KBM-7 (cell line): ENCODE measurements around the gene PLD1.
"Not testable (repeated sequence)": the region's sequence is repeated elsewhere in the genome, so short reads cannot be mapped to it uniquely, and the experiment has no call there.

Source experiments
- DNase-seq: peaks from one replicate; pipeline ENCODE4 v3.0.0-alpha.2; 2015
- in situ Hi-C: fragments of 300-500 bp; cut with MboI; formaldehyde crosslinking; loops from 2 replicates; pipeline ENCODE4 v1.14.3; 2020; ENCODE audit warnings: low sequenced_read_pairs, low pct_unique_long_range_greater_than_20kb, mixed read lengths

The PLD1 gene

DNA sequence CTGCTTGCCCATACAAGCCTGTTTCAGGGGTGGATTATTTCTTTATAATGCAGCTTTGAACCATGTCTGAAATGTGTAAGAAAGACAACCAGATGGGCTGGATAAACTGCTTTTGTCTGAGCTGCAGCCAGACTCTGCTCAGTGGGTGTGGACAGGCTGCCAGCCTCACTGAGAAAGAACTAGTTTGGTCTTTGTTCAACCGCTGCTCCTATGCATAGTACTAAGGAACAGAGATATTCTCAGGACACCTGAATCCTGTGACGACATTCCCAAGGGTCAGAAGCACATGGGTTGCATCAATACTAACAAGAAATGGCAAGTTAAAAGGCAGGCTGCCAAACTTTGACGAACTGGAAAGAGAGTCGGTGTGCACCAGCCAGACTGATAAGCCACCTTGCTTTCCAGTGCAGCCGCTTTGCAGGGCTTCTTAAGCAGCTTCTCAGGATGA is 57.2 kb downstream of the PLD1 start:
- DNase-seq, result no peak
- in situ Hi-C loops, result no loop called here

DNA sequence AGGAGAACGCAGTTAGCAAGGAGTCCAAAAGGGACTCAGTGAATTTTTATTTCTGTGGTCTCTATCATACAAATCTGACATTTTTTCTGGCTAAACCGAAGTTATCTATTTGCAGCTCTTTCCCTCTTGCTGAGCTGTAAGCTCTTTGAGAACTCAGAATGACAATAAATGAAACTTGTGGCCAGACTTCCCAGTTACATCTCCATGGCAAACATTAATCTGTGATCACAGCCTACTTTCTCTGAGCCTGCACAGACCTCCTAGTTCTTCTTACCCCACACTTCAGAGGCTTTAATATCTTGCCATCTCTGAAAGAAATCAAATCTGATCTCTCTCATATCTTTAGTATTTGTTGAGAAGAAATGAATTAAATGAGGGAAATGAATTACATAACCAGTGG is 58.0 kb downstream of the PLD1 start:
- DNase-seq, result no peak
- in situ Hi-C loops, result no loop called here

DNA sequence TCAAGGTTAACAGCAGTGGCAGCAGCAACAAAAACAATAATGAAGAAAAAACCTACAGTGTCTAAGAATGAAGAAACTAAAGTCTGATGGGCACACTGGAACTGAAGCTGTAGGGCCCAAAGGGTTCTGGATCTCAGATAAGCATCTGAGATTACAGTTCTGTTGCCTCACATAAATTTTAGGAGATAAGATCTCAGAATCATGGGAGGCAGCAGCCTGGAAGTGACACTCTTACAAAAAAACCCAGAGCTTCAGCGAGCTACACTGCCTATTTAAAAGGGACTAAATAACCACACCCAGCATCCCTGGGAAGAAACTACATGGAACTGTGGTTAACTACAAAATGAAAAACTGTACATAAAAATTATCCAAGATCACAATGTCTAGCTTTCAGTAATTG is 61.2 kb downstream of the PLD1 start:
- DNase-seq, result no peak
- in situ Hi-C loops, result no loop called here

DNA sequence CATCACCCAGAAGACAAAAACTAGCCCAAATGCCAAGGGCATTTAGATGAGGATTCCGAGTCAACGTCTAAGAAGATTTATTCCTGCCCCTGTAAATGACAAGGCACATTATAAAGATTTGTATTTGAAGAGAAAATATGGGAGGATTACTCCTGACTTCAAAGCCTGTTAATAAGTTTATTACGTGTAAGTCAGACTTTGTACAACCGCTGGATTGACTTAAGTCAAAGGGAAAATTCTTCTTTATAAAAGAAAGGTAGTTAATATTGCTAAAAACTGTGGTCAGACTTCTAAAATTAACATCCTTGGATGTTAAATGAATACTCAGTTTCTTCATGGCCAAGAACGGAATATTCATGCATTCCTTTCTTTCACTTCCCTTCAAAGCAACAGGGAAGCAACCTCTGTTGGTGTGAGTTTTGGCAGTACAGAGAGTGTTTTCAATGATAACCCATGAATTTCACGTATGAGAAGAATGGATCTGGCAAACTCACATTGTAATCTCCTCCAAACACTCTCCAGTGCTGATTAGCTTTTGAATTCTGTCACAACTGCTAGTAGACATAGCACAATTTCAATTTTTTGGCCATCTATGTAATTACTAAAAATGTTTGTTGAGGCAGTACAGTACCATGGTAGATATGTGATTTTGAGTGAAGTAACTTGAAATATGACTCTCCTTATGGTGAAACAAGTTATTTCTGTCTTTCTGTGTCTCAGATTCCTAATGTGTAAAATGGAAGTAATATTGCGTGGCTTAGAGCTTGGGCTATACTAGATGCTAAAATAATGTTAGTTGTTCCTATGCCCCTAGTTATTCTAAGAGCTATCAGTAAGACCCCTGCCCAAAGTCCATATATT is 62.0 kb downstream of the PLD1 start:
- in situ Hi-C loops, result no loop called here
- no peak for DNase-seq

DNA sequence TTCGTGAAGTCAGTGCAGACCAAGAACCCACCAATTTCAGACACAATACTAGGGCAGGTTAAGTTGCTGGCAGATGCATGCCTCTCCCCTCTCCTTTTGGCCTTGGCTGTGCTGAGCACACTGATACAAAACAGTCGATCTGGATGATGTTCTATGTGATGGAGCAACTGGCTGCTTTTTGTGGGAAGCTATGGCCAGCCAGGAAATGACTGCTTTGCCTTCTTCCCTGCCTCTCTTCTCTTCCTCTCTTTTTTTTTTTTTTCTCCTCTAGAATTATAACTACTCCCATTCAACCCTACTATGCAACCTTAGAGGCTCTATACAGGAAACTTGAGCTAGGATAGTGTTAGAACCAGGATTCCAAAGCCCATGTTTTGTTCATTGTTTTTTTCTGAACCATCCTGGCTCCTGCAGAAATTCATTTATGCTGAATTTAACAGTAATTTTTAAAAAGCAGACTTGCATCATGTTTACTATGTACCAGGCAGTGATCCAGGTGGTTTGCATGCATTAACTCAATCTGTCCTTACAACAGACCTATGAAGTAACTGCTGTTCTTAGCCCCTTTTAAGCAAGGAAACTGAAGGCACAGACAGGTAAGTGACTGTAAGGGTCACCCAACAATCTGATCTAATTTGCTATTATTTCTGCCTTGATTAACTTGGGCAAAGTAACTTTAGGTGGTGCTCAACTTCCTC is 62.9 kb downstream of the PLD1 start:
- in situ Hi-C loops, result no loop called here
- no peak for DNase-seq

DNA sequence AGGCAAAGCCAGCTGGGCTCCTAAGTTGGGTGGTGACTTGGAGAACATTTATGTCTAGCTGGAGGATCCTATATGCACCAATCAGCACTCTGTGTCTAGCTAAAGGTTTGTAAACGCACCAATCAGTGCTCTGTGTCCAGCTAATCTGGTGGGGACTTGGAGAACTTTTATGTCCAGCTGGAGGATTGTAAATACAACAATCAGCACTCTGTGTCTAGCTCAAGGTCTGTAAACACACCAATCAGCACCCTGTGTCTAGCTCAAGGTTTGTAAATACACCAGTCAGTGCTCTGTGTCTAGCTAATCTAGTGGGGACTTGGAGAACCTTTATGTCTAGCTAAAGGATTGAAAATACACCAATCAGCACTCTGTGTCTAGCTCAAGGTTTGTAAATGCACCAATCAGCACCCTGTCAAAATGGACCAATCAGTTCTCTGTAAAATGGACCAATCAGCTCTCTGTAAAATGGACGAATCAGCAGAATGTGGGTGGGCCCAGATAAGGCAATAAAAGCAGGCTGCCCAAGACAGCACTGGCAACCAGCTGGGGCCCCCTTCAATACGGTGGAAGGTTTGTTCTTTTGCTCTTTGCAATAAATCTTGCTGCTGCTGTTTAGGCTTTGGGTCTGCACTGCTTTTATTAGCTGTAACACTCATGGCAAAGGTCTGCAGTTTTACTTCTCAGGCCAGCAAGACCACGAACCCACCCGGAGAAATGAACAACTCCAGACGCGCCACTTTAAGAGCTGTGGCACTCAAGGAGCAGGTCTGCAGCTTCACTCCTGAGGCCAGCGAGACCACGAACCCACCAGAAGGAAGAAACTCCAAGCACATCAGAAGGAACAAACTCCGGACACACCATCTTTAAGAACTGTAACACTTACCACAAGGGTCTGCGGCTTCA is 63.7 kb downstream of the PLD1 start:
- in situ Hi-C loops, DNase-seq: not testable (repeated sequence)

DNA sequence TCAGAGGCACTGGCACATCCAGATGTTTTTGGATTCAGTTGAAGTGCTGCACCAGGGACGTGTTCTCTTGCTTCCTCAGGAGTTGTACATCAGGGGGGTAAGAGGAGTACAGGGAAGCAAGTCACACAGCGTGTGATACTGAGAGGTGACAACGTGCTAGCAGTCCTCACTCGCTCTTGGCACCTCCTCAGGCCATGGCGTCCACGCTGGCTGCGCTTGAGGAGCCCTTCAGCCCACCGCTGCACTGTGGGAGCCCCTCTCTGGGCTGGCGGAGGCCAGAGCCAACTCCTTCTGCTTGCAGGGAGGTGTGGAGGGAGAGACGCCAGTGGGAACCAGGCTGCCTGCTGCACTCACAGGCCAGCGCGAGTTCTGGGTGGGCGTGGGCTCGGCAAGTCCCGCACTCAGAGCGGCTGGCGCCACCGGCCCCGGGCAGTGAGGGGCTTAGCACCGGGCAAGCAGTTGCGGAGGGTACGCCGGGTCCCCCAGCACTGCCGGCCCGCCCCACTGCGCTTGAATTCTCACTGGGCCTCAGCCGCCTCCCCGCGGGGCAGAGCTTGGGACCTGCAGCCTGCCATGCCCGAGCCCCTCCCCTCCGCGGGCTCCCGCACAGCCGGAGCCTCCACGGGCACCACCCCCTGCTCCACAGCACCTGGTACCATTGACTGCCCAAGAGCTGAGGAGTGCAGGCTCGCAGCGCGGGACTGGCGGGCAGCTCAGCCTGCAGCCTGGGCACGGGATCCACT is 64.5 kb downstream of the PLD1 start:
- no peak for DNase-seq
- in situ Hi-C loops, result no loop called here

DNA sequence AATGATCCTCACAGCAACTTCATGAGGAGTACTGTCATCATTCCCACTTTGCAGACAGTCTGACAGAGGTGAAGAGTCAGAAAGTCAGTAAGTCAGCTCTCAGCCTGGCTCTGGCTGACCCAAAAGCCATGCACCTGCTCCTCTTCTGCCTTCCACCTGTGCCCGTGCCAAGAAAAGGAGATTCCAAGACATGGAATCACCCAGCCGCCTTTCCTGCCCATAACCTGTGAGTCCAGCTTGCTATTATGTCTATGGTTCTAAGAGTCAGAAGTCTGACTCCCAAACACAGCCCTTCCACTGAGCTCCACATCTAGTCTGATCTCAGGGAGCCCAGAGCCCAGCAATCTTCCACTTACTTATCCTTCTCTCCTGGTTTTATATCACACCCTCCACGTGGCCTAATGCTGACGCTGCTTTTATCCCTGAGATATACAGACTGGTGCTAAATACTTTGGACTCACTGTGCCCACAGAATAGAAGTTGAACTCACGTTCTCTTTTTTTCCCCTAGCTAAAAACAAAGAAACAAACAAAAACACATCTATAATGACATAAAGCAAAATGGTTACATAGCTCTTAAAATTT is 66.0 kb downstream of the PLD1 start:
- DNase-seq, result no peak
- in situ Hi-C loops, result no loop called here

DNA sequence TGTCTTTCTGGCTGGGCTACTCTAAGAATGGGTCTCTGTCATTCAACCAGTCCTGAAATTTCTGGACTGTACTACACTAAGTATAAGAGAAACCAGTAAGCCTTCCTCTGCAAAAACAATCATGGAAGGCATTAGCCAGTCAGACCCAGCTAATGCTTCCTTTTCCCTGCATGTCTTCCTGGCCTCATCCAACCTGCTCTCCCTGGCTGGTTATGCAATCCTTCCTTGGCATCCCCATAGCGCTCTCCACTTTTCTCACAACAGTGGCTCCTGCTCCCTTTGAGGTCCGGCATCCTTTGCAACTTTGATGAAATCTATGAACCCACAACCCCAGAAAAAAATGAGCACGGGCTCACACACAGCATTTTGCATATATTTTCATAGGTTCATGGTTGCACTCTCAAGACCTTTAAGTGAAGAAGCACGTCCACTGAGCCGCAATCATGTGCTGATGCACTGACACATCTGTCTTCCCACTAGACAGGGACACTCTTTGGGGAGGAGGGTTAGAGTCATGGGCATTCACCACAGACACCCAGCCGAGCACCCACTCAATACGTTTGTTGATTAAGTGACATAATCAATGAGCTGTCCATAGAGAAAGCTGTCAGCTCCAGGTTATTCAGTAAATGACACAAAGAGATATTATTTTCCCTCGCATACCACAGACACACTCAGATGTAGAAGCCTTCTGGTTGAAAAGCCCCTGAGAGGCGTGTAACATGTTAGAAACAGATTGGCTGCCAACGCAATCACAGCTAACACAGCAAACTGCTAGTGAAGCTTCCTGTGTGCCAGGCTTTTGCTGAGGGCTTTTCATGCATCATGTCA is 66.7 kb downstream of the PLD1 start:
- DNase-seq, result no peak
- in situ Hi-C loops, result no loop called here

DNA sequence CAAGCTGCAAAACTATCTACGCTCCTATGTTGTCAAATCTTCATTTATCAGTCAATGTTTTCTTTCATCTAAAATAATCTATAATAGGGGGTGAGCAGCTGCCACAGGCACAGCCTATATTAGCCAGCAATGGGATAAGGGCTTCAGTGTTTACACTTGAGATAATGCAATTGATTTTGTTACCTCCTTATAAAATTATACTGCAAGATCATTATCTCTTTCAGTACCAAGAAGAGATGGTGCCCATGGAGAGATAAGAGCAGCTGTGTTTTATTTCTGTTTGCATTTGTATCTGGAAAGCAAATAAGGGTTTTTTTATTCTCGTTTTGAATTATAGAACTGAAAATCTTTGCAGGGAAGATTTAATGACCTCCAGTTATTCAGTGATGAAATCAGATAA is 68.9 kb downstream of the PLD1 start:
- DNase-seq, result no peak
- in situ Hi-C loops, result no loop called here

DNA sequence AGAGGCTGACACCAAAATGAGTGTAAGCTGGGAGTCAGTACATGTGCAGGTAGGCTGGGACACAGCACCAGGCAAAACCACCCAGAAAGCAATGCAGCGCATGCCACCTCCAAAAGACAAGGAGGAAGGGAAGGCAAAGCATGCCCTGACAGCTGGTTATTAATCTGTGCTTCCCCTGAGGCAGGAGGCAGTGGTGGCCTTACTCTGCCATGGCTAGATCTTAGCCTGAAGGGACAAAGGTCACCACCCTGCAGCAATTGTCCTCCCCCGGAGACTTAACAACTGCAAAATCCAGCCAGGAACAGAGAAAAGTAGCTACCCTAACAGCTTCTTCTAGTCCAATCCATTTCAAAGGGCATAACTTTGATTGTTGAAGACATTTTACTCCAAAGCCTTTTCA is 73.7 kb downstream of the PLD1 start:
- DNase-seq, result no peak
- in situ Hi-C loops, result no loop called here

DNA sequence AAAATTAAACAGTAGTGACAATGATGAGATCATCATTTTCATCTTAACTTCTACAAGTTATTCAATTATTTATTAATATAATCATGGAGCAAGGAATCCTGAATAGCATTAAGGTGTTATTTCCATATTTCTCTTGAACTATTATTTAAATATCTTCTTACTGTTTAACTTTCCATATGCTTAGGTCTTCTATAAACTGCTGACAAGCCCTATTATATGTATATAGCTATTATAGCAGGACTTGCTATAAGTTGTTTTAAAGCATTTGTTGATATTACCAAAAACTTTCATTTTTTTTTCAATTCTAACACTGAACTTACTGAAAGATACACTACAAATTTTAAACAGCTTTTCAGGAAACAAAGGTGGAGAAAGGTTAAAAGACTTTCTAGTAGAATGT is 76.7 kb downstream of the PLD1 start:
- in situ Hi-C loops, result no loop called here
- no peak for DNase-seq

DNA sequence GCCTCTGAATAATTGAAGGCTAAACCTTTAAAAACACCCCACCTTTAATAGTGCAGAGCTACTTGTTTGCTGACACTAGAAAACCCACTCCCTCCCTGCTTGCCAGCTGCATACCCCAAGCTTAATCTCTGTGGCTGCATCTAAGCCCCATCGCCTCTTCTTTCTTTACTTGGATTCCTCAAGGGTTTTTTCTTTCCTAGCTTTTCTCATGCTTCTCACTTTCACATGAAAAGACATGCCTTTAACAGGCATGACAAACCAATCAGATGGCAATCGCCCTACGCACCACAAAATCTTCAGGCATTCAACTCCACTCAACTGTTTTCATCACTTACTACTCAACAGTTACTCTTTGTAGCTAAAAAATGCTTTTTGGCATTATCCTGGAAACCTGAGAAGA is 77.5 kb downstream of the PLD1 start:
- no peak for DNase-seq
- in situ Hi-C loops, result no loop called here

DNA sequence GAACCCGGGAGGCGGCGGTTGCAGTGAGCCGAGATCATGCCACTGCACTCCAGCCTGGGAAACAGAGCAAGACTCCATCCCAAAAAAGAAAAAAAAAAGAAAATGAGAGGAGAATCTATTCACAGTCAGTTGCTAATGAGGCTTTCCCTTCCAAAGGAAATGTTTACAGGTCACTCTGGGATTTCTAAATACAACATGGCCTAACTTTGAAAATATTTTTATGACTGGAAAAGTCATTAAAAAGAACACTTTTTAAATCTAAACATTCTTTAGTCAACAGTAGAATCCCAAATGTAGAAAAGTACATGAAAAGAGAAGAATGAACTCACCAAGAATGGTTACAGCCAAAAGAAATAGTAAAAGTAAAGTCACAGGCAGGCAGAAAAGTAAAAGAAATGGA is 78.6 kb downstream of the PLD1 start:
- DNase-seq, result no peak
- in situ Hi-C loops, result no loop called here

DNA sequence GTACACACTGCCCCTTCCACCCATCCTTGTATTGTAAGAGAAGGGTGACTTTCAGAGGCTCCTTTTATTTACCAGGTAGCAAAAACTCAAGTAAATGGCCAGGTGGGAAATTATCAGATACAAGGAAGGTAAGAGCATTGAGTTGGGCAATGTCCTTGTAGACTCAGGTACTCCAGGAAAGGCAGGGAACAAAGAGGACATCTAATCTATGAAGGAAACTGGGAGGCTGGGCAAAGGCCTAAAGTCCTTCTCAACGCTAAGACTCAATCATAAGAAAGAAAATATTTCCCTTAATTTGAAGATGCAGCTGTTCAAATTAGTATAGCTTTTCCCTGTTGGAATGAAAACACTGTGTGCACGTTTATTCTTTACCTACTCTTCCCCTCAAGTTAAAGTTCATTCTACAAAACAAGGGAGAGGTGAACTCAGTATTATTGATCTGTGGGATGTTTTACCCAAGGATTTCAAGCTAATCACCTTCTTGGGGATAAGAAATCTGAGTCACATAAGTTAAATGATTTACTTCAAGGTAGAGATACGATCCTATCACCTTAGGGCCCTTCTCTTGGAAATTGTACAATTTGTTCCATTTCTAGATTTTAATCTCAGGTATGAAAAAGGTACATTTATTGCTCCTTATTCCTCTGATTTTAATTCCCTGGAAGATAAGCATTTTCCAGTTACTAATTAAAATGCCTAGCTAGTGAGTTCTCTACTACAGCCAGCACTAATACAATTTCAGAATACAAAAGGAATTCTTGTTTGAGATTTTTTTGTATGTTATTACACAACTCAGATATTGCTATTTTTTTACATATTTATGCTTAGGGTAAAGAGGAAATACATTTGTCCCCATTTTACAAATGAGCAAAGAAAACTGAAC is 80.6 kb downstream of the PLD1 start:
- in situ Hi-C loops, result no loop called here
- no peak for DNase-seq

DNA sequence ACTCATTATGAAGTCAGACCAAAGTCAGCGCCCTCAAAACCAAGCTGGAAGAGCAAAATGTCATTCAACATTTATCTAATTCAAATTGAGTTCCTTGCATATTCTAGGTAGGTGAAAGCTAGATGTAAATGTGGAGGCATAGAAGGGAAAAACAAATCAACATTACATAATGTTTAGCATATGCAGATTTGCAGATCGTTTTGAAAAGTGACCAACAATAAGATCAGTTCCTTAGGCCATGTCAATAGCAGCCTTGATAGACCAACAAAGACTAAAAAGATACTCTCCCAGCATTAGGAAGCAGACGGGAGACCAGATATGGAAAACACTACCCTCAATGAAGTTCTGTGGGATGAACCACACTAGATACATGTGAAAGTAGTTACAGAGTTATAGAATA is 83.0 kb downstream of the PLD1 start:
- no peak for DNase-seq
- in situ Hi-C loops, result no loop called here
